H9 (cell line): Measurements from ENCODE around the gene COL27A1. TPM values are rescaled to one million over a fixed set of nuclear protein-coding genes. Genes with fewer than 3 reads are reported as not detected.

Experiments
- DNase-seq: peaks from one replicate; pipeline ENCODE4 v3.0.0-alpha.2; 2017
- H2AFZ ChIP-seq: one replicate; pipeline ENCODE4 v1.6.1; 2013; ENCODE audit warnings: mild to moderate bottlenecking, low read length, control low read depth, moderate library complexity
- H2AK5ac ChIP-seq: 2 replicates; pipeline ENCODE4 v1.6.1; 2013; ENCODE audit warnings: low read length, control low read depth, mixed read lengths; ENCODE audit not compliant: insufficient read length
- H2BK120ac ChIP-seq: one replicate; pipeline ENCODE4 v1.6.1; 2013; ENCODE audit warnings: low read depth, mild to moderate bottlenecking, low read length, control low read depth, inconsistent platforms; ENCODE audit not compliant: poor library complexity, severe bottlenecking
- H2BK12ac ChIP-seq: 2 replicates; pipeline ENCODE4 v1.6.1; 2013; ENCODE audit warnings: low read length, control low read depth, mixed read lengths, low read depth; ENCODE audit not compliant: insufficient read length
- H2BK15ac ChIP-seq: 2 replicates; pipeline ENCODE4 v1.6.1; 2013; ENCODE audit warnings: low read depth, low read length, control low read depth
- H2BK20ac ChIP-seq: one replicate; pipeline ENCODE4 v1.6.1; 2013; ENCODE audit warnings: low read depth, mild to moderate bottlenecking, low read length, control low read depth, inconsistent platforms; ENCODE audit not compliant: poor library complexity, severe bottlenecking
- H2BK5ac ChIP-seq: 2 replicates; pipeline ENCODE4 v1.6.1; 2013; ENCODE audit warnings: low read length, control low read depth, mixed read lengths; ENCODE audit not compliant: insufficient read length
- H3K14ac ChIP-seq: 2 replicates; pipeline ENCODE4 v1.6.1; 2013; ENCODE audit warnings: low read length, control low read depth; ENCODE audit not compliant: insufficient read depth
- H3K18ac ChIP-seq: 2 replicates; pipeline ENCODE4 v1.6.1; 2013; ENCODE audit warnings: low read depth, mild to moderate bottlenecking, mixed read lengths, low read length, control low read depth; ENCODE audit not compliant: insufficient read length
- H3K23ac ChIP-seq: 2 replicates; pipeline ENCODE4 v1.6.1; 2013; ENCODE audit warnings: low read length, control low read depth, mixed read lengths, low read depth; ENCODE audit not compliant: insufficient read length
- H3K23me2 ChIP-seq: 2 replicates; pipeline ENCODE4 v1.6.1; 2013; ENCODE audit warnings: low read depth, mild to moderate bottlenecking, mixed read lengths, low read length, control low read depth; ENCODE audit not compliant: insufficient read length, poor library complexity, severe bottlenecking
- H3K27ac ChIP-seq: 2 replicates; pipeline ENCODE4 v1.5.1; 2013; ENCODE audit warnings: low read length, control low read depth, mixed read lengths, low read depth; ENCODE audit not compliant: insufficient read length
- H3K27me3 ChIP-seq: 2 replicates; pipeline ENCODE4 v1.6.1; 2013; ENCODE audit warnings: low read length, control low read depth, inconsistent platforms; ENCODE audit not compliant: insufficient read depth
- H3K4ac ChIP-seq: 2 replicates; pipeline ENCODE4 v1.6.1; 2013; ENCODE audit warnings: low read depth, mild to moderate bottlenecking, control low read depth, inconsistent platforms, low read length, moderate library complexity
- H3K4me1 ChIP-seq: 2 replicates; pipeline ENCODE4 v1.6.1; 2013; ENCODE audit warnings: low read length, control low read depth, inconsistent platforms; ENCODE audit not compliant: insufficient read depth
- H3K4me2 ChIP-seq: 2 replicates; pipeline ENCODE4 v1.6.1; 2013; ENCODE audit warnings: low read length, control low read depth, mixed read lengths; ENCODE audit not compliant: insufficient read length, insufficient read depth
- H3K56ac ChIP-seq: 2 replicates; pipeline ENCODE4 v1.6.1; 2013; ENCODE audit warnings: low read depth, mild to moderate bottlenecking, mixed read lengths, low read length, control low read depth; ENCODE audit not compliant: insufficient read length
- H3K79me1 ChIP-seq: 2 replicates; pipeline ENCODE4 v1.6.1; 2013; ENCODE audit warnings: low read depth, mild to moderate bottlenecking, moderate library complexity, low read length, control low read depth, inconsistent platforms; ENCODE audit not compliant: insufficient read depth, poor library complexity, severe bottlenecking
- H3K79me2 ChIP-seq: 2 replicates; pipeline ENCODE4 v1.6.1; 2013; ENCODE audit warnings: low read length, control low read depth, inconsistent platforms; ENCODE audit not compliant: insufficient read depth
- H3K9ac ChIP-seq: 2 replicates; pipeline ENCODE4 v1.6.1; 2013; ENCODE audit warnings: low read length, control low read depth, mixed read lengths; ENCODE audit not compliant: insufficient read length; ENCODE audit errors: extremely low read depth
- H3K9me3 ChIP-seq: one replicate; pipeline ENCODE4 v1.6.1; 2013; ENCODE audit warnings: low read depth, low read length, inconsistent platforms; ENCODE audit not compliant: control insufficient read depth
- H3T11ph ChIP-seq: one replicate; pipeline ENCODE4 v1.6.1; 2013; ENCODE audit warnings: mild to moderate bottlenecking, low read length, control low read depth, inconsistent platforms
- H4K20me1 ChIP-seq: one replicate; pipeline ENCODE4 v1.6.1; 2013; ENCODE audit not compliant: control insufficient read depth, insufficient read length, insufficient read depth
- H4K5ac ChIP-seq: 2 replicates; pipeline ENCODE4 v1.6.1; 2013; ENCODE audit warnings: low read depth, mild to moderate bottlenecking, mixed read lengths, low read length, control low read depth; ENCODE audit not compliant: insufficient read length
- H4K8ac ChIP-seq: replicated peaks from 2 replicates; pipeline ENCODE4 v1.6.1; 2013; ENCODE audit warnings: low read length, control low read depth, mixed read lengths, low read depth; ENCODE audit not compliant: insufficient read length
- H4K91ac ChIP-seq: 2 replicates; pipeline ENCODE4 v1.6.1; 2013; ENCODE audit warnings: low read depth, mild to moderate bottlenecking, moderate library complexity, mixed read lengths, low read length, control low read depth; ENCODE audit not compliant: insufficient read length
- H3K27ac Mint-ChIP-seq, 3 experiments: 2 replicates in 2 of 3; 3 replicates in 1 of 3; pipeline ENCODE4 v1.8.0; 2020 to 2021; ENCODE audit warnings: mixed read lengths in 3 of 3, mild to moderate bottlenecking in 1 of 3, moderate library complexity in 1 of 3
- H3K27me3 Mint-ChIP-seq: 2 replicates; pipeline ENCODE4 v1.8.0; 2021; ENCODE audit warnings: low read depth, mild to moderate bottlenecking, moderate library complexity, mixed read lengths
- H3K36me3 Mint-ChIP-seq, 3 experiments: 2 replicates in 2 of 3; 3 replicates in 1 of 3; pipeline ENCODE4 v1.8.0; 2020 to 2021; ENCODE audit warnings: low read depth in 3 of 3, mixed read lengths in 3 of 3; ENCODE audit not compliant: insufficient read depth in 1 of 3
- H3K4me1 Mint-ChIP-seq, 2 experiments: 2 replicates each; pipeline ENCODE4 v1.8.0; 2020; ENCODE audit warnings: mixed read lengths in 2 of 2
- H3K4me3 Mint-ChIP-seq, 2 experiments: 2 replicates in 1 of 2; 3 replicates in 1 of 2; pipeline ENCODE4 v1.8.0; 2020 to 2021; ENCODE audit warnings: mild to moderate bottlenecking in 2 of 2, mixed read lengths in 2 of 2, moderate library complexity in 1 of 2
- H3K9me3 Mint-ChIP-seq, 2 experiments: 2 replicates in 1 of 2; 3 replicates in 1 of 2; pipeline ENCODE4 v1.8.0; 2020; ENCODE audit warnings: mild to moderate bottlenecking in 2 of 2, mixed read lengths in 2 of 2, moderate library complexity in 1 of 2
- WGBS: extraction: QIAGEN DNeasy Blood & Tissue Kit; methylation state at CpG from one replicate; pipeline ENCODE4 v1.1.7; 2013; ENCODE audit warnings: missing lambda C conversion rate, low lambda C conversion rate, mixed read lengths; ENCODE audit not compliant: insufficient read length; ENCODE audit errors: extremely low coverage; 5-methylcytosine and 5-hydroxymethylcytosine counted together
- total RNA-seq: library from RNA; stranded (reverse); gene quantifications from 2 replicates; pipeline ENCODE4 v1.2.1, GENCODE V29; 2021
- TF ChIP-seq, protein P1 (sequence below): fragments of 200-600 bp; sonication (generic); conservative IDR thresholded peaks from 3 replicates; pipeline ENCODE4 v1.8.0; 2021; ENCODE audit warnings: antibody characterized with exemption, mild to moderate bottlenecking

COL27A1 gene
- total RNA-seq, 1 experiment from 2014 or later: 17.9 TPM

- no peak overlapping the region for H2AFZ ChIP-seq
- no peak overlapping the region for H3K27ac ChIP-seq
- WGBS: no CpG with 5 or more reads among the region's 4 CpGs
- no peak overlapping the region for H3K4me2 ChIP-seq
- H3K79me2 ChIP-seq: no peaks in the 10 kb centered on the region
- no peak overlapping the region for H2AK5ac ChIP-seq
- H2BK12ac ChIP-seq: no peak overlapping the region
- no peaks in the 10 kb centered on the region for H3K9me3 ChIP-seq
- no peak overlapping the region for H4K5ac ChIP-seq
- no peak overlapping the region for H3T11ph ChIP-seq
- no peak overlapping the region for H2BK5ac ChIP-seq
- H3K36me3 Mint-ChIP-seq: peaks cover 46 to 85% (median 68%) of the 10 kb centered on the region in 3 experiments
- no peaks in the 10 kb centered on the region for H3K4me1 Mint-ChIP-seq
- no peaks in the 10 kb centered on the region for H3K79me1 ChIP-seq
- H3K4me3 Mint-ChIP-seq: no peak overlapping the region
- no peaks in the 10 kb centered on the region for H3K9me3 Mint-ChIP-seq
- DNase-seq: no peak
- no peak overlapping the region for H3K14ac ChIP-seq
- no peaks in the 10 kb centered on the region; the same call in 1 of the 2 replicates for H3K27me3 Mint-ChIP-seq
- no peak overlapping the region for H3K23ac ChIP-seq
- no peaks in the 10 kb centered on the region for H3K23me2 ChIP-seq
- no peaks in the 10 kb centered on the region for H4K20me1 ChIP-seq
- no peaks in the 10 kb centered on the region for H3K27me3 ChIP-seq
- no peak overlapping the region for H4K8ac ChIP-seq
- no peak overlapping the region for H3K56ac ChIP-seq
- no peak overlapping the region for H3K9ac ChIP-seq
- H3K4me1 ChIP-seq: no peaks in the 10 kb centered on the region
- no peak overlapping the region for H3K4ac ChIP-seq
- peak overlapping the region in 1 of 3 experiments; percentile 60; a peak in 1 of 7 replicates for H3K27ac Mint-ChIP-seq
- H3K18ac ChIP-seq: no peak overlapping the region
- no peak overlapping the region for H2BK120ac ChIP-seq
- H4K91ac ChIP-seq: no peak overlapping the region
- H2BK20ac ChIP-seq: no peak overlapping the region
- TF ChIP-seq, protein P1, sequence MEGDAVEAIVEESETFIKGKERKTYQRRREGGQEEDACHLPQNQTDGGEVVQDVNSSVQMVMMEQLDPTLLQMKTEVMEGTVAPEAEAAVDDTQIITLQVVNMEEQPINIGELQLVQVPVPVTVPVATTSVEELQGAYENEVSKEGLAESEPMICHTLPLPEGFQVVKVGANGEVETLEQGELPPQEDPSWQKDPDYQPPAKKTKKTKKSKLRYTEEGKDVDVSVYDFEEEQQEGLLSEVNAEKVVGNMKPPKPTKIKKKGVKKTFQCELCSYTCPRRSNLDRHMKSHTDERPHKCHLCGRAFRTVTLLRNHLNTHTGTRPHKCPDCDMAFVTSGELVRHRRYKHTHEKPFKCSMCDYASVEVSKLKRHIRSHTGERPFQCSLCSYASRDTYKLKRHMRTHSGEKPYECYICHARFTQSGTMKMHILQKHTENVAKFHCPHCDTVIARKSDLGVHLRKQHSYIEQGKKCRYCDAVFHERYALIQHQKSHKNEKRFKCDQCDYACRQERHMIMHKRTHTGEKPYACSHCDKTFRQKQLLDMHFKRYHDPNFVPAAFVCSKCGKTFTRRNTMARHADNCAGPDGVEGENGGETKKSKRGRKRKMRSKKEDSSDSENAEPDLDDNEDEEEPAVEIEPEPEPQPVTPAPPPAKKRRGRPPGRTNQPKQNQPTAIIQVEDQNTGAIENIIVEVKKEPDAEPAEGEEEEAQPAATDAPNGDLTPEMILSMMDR: no peak
- no peak overlapping the region for H2BK15ac ChIP-seq
Observed at GRCh38 chr9:114341991-114342390, 186.7 kb downstream of the COL27A1 start.
